Measurements from ENCODE around the gene ATG2A. TPM values are rescaled to one million over a fixed set of nuclear protein-coding genes. Genes with fewer than 3 reads are reported as not detected.
A peak's percentile ranks its signal among the peaks of the same experiment; 100 is the strongest.

The ATG2A gene
- total and polyA plus RNA-seq, 9 of the 15 experiments (the other 6 are each of a cell fraction or from before 2014, with no cell fraction given), result 0.25 to 45.9 (median 5.2) TPM

DNA sequence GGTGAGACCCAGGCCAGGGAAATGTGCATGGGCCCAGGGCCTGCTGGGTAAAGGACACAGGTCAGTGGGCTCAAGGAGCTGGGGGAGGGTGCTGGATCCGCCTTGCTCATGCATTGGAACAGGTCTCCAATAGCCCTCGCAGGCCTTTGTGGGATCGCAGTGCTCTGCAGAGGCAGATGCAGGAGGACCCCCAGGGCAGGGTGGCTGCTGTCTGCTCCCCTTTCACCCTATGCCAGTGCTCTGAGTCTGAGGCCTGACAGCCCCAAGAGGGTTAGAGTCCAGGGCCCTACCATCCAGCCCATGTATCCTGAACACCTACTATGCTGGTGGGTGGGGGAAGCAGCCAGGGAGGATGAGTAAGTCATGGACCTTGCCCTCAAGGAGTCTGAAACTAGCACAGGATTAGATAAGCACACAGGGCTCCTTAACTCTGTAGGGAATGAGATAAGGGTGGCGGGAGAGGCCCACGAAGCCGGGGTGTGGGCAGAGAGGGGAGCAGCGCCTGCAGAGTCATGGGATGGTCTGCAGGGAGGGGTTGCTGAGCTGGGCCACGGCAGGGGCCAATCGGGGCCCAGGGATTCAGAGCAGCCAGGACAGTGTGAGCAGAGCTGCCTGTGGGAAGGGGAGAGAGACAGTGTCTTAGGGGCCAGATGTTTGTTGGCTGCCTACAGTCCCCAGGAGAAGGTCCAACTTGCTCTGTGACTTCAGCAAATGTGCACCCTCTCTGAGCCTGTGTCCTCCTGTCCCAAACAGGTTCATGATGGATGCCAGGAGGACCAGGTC lies 28.1 kb downstream of the ATG2A start:
- ChIA-PET POLR2A (interaction anchor here (0.6 to 3.4 kb wide), 5 partner anchors 11 to 89 kb away, joined by 4 to 28 read pairs (median 5); partner anchors contain the start of gene EHD1), CTCF (ENCODE audit: low intra/inter-chr PET ratio) (no interaction called here)
- Histone ChIP-seq H3K9ac (ENCODE audit: insufficient read depth in 1 of 2, low read depth in 2 of 2, low read length in 2 of 2) (peak overlapping the region; percentile 70 to 86; a peak in 3 of 4 replicates), H2AFZ (ENCODE audit: low read depth, low read length) (peak overlapping the region; percentile 64; the same call in 1 of the 2 replicates), H3K9me3 (replicated peaks; ENCODE audit: control insufficient read depth, insufficient read depth, low read depth, low read length) (no peaks in the 10 kb centered on the region), H3K4me1 (replicated peaks in 1 of 2; ENCODE audit: control insufficient read depth in 2 of 2, insufficient read depth in 2 of 2, low read length in 2 of 2) (peaks cover 44 to 86% of the 10 kb centered on the region in 2 experiments), H3K36me3 (ENCODE audit: control insufficient read depth, insufficient read depth, low read length) (no peaks in the 10 kb centered on the region), H3K79me2 (ENCODE audit: control insufficient read depth, insufficient read depth, low read length) (no peaks in the 10 kb centered on the region), H3K4me2 (ENCODE audit: insufficient read depth, low read length) (peak overlapping the region; percentile 91), H4K20me1 (replicated peaks; ENCODE audit: control insufficient read depth, insufficient read depth, low read length) (no peaks in the 10 kb centered on the region), H3K4me3 (no peak overlapping the region; the same call in 1 of the 2 replicates), H3K9me1 (ENCODE audit: control insufficient read depth, insufficient read depth, low read length) (no peaks in the 10 kb centered on the region), H3K27ac (ENCODE audit: extremely low read depth, low read depth, low read length) (peak overlapping the region; percentile 82), H3K27me3 (ENCODE audit: control insufficient read depth in 2 of 2, insufficient read depth in 2 of 2, low read length in 2 of 2) (no peaks in the 10 kb centered on the region)
- intact Hi-C loops (cut with micrococcal nuclease), result loop anchor here (1.0 to 10.0 kb wide), 5 partner anchors 18 to 226 kb away; partner anchors contain the start of genes ATG2A, SF1, TM7SF2 and ZNHIT2
- FAIRE-seq, result peak; percentile 100
- 2% methylated on average over 9 of the region's 9 CpGs for WGBS (ENCODE audit: insufficient coverage, low coverage, missing lambda C conversion rate)
- peak; percentile 79 for ATAC-seq
- no TSS peak for BruUV-seq (replicated peaks)
- peak; percentile 92 to 98 (median 95) for DNase-seq (ENCODE audit: extremely low read depth in 1 of 4, low spot score in 3 of 4)
- in situ Hi-C loops (cut with MboI), result no loop called here
- TF ChIP-seq, protein P1, sequence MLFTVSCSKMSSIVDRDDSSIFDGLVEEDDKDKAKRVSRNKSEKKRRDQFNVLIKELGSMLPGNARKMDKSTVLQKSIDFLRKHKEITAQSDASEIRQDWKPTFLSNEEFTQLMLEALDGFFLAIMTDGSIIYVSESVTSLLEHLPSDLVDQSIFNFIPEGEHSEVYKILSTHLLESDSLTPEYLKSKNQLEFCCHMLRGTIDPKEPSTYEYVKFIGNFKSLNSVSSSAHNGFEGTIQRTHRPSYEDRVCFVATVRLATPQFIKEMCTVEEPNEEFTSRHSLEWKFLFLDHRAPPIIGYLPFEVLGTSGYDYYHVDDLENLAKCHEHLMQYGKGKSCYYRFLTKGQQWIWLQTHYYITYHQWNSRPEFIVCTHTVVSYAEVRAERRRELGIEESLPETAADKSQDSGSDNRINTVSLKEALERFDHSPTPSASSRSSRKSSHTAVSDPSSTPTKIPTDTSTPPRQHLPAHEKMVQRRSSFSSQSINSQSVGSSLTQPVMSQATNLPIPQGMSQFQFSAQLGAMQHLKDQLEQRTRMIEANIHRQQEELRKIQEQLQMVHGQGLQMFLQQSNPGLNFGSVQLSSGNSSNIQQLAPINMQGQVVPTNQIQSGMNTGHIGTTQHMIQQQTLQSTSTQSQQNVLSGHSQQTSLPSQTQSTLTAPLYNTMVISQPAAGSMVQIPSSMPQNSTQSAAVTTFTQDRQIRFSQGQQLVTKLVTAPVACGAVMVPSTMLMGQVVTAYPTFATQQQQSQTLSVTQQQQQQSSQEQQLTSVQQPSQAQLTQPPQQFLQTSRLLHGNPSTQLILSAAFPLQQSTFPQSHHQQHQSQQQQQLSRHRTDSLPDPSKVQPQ (CRISPR knock-in tag; IDR thresholded peaks at IDR 0.05; ENCODE audit: borderline replicate concordance), result no peak
- TF ChIP-seq, protein P2, sequence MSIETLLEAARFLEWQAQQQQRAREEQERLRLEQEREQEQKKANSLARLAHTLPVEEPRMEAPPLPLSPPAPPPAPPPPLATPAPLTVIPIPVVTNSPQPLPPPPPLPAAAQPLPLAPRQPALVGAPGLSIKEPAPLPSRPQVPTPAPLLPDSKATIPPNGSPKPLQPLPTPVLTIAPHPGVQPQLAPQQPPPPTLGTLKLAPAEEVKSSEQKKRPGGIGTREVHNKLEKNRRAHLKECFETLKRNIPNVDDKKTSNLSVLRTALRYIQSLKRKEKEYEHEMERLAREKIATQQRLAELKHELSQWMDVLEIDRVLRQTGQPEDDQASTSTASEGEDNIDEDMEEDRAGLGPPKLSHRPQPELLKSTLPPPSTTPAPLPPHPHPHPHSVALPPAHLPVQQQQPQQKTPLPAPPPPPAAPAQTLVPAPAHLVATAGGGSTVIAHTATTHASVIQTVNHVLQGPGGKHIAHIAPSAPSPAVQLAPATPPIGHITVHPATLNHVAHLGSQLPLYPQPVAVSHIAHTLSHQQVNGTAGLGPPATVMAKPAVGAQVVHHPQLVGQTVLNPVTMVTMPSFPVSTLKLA (conservative IDR thresholded peaks at IDR 0.05), result peak; percentile 66 to 86
- TF ChIP-seq HSF4 (CRISPR knock-in tag; IDR thresholded peaks at IDR 0.05; ENCODE audit: borderline replicate concordance) (0 out of 2 replicates have a peak, but pooled peaks have one; percentile 3), ZKSCAN1 (IDR thresholded peaks at IDR 0.05; ENCODE audit: low read depth, low read length) (peak; percentile 100), NUFIP1 (IDR thresholded peaks at IDR 0.05; ENCODE audit: partially characterized antibody) (no peak), POLR2A (conservative IDR thresholded peaks at IDR 0.05) (no peak; the same call in 1 of the 2 replicates), ZNF146 (CRISPR knock-in tag; IDR thresholded peaks at IDR 0.05; ENCODE audit: unreplicated experiment) (no peak), MCM7 (IDR thresholded peaks at IDR 0.05) (no peak)
- TF ChIP-seq, protein P3, sequence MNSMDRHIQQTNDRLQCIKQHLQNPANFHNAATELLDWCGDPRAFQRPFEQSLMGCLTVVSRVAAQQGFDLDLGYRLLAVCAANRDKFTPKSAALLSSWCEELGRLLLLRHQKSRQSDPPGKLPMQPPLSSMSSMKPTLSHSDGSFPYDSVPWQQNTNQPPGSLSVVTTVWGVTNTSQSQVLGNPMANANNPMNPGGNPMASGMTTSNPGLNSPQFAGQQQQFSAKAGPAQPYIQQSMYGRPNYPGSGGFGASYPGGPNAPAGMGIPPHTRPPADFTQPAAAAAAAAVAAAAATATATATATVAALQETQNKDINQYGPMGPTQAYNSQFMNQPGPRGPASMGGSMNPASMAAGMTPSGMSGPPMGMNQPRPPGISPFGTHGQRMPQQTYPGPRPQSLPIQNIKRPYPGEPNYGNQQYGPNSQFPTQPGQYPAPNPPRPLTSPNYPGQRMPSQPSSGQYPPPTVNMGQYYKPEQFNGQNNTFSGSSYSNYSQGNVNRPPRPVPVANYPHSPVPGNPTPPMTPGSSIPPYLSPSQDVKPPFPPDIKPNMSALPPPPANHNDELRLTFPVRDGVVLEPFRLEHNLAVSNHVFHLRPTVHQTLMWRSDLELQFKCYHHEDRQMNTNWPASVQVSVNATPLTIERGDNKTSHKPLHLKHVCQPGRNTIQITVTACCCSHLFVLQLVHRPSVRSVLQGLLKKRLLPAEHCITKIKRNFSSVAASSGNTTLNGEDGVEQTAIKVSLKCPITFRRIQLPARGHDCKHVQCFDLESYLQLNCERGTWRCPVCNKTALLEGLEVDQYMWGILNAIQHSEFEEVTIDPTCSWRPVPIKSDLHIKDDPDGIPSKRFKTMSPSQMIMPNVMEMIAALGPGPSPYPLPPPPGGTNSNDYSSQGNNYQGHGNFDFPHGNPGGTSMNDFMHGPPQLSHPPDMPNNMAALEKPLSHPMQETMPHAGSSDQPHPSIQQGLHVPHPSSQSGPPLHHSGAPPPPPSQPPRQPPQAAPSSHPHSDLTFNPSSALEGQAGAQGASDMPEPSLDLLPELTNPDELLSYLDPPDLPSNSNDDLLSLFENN (IDR thresholded peaks at IDR 0.05; ENCODE audit: low read depth in 2 of 2, low read length in 2 of 2), result peak in 1 of 2 experiments; percentile 90; a peak in 2 of 4 replicates
- TF ChIP-seq, protein P4, sequence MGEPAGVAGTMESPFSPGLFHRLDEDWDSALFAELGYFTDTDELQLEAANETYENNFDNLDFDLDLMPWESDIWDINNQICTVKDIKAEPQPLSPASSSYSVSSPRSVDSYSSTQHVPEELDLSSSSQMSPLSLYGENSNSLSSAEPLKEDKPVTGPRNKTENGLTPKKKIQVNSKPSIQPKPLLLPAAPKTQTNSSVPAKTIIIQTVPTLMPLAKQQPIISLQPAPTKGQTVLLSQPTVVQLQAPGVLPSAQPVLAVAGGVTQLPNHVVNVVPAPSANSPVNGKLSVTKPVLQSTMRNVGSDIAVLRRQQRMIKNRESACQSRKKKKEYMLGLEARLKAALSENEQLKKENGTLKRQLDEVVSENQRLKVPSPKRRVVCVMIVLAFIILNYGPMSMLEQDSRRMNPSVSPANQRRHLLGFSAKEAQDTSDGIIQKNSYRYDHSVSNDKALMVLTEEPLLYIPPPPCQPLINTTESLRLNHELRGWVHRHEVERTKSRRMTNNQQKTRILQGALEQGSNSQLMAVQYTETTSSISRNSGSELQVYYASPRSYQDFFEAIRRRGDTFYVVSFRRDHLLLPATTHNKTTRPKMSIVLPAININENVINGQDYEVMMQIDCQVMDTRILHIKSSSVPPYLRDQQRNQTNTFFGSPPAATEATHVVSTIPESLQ (CRISPR knock-in tag; IDR thresholded peaks at IDR 0.05), result no peak

Measured in K562 (cell line).